ENCODE measurements around the gene PCDHGA12. TPM values are rescaled to one million over a fixed set of nuclear protein-coding genes. Genes with fewer than 3 reads are reported as not detected.

Gene PCDHGA12
- total and polyA plus RNA-seq, 2 of the 8 experiments (the other 6 are each of a cell fraction or from before 2014, with no cell fraction given): 0.88 to 1.3 TPM

- no peak for TF ChIP-seq CHD7 (IDR thresholded peaks at IDR 0.05; ENCODE audit: insufficient replicate concordance, low read length)
- no peak for TF ChIP-seq TBP (IDR thresholded peaks at IDR 0.05; ENCODE audit: low read depth, low read length)
Observed at GRCh38 chr5:141421489-141421855, 8.8 kb upstream of the PCDHGA12 start (continued).
